Subcutaneous abdominal adipose tissue (tissue), 5 donors: Measurements from ENCODE around the gene TMEM176B.
A peak's percentile ranks its signal among the peaks of the same experiment; 100 is the strongest.

Source experiments
- H3K27ac ChIP-seq: one replicate; pipeline ENCODE4 v1.7.0; 2013; ENCODE audit warnings: low read depth, mild to moderate bottlenecking, inconsistent platforms, low read length, moderate library complexity
- H3K27me3 ChIP-seq, 5 donors: one replicate each; pipeline ENCODE4 v1.7.0; 2013; ENCODE audit warnings: low read length in 5 of 5, inconsistent platforms in 1 of 5; ENCODE audit not compliant: control insufficient read depth in 5 of 5, insufficient read depth in 4 of 5
- H3K36me3 ChIP-seq, 5 donors: one replicate each; pipeline ENCODE4 v1.7.0; 2013; ENCODE audit warnings: low read length in 5 of 5; ENCODE audit not compliant: control insufficient read depth in 5 of 5, insufficient read depth in 5 of 5
- H3K4me1 ChIP-seq, 5 donors: one replicate each; pipeline ENCODE4 v1.7.0; 2013; ENCODE audit warnings: low read length in 5 of 5, mild to moderate bottlenecking in 3 of 5, moderate library complexity in 1 of 5; ENCODE audit not compliant: control insufficient read depth in 5 of 5, insufficient read depth in 5 of 5
- H3K4me3 ChIP-seq, 5 donors: one replicate each; pipeline ENCODE4 v1.7.0; 2013; ENCODE audit warnings: low read length in 5 of 5, low read depth in 1 of 5
- H3K9ac ChIP-seq, 5 donors: one replicate each; pipeline ENCODE4 v1.7.0; 2013; ENCODE audit warnings: low read length in 5 of 5, mild to moderate bottlenecking in 4 of 5, moderate library complexity in 3 of 5
- H3K9me3 ChIP-seq, 5 donors: one replicate each; pipeline ENCODE4 v1.7.0; 2013; ENCODE audit warnings: low read length in 5 of 5; ENCODE audit not compliant: control insufficient read depth in 5 of 5
- donor health status: healthy.
- donor health status: healthy.
- donor health status: healthy.
- donor health status: healthy.
- donor health status: healthy.

The TMEM176B gene

GRCh38 chr7:150805864-150806263, 5.7 kb upstream of the TMEM176B start:
- Histone ChIP-seq H3K4me3 (no peak overlapping the region), H3K9me3 (peaks cover 2 to 19% (median 16%) of the 10 kb centered on the region in 5 donors), H3K27me3 (peaks cover 0 to 20% (median 12%) of the 10 kb centered on the region in 5 donors), H3K4me1 (peaks cover 0 to 19% (median 9%) of the 10 kb centered on the region in 5 donors), H3K36me3 (peaks cover 0 to 31% (median 12%) of the 10 kb centered on the region in 5 donors), H3K27ac (no peak overlapping the region), H3K9ac (no peak overlapping the region)

GRCh38 chr7:150804802-150805201, 4.6 kb upstream of the TMEM176B start:
- Histone ChIP-seq H3K4me3 (no peak overlapping the region), H3K27me3 (peaks cover 7 to 28% (median 16%) of the 10 kb centered on the region in 5 donors), H3K36me3 (peaks cover 0 to 31% (median 12%) of the 10 kb centered on the region in 5 donors), H3K27ac (no peak overlapping the region), H3K9ac (no peak overlapping the region), H3K9me3 (peaks cover 2 to 19% (median 16%) of the 10 kb centered on the region in 5 donors), H3K4me1 (peaks cover 0 to 29% (median 18%) of the 10 kb centered on the region in 5 donors)

- no peak overlapping the region for H3K9ac ChIP-seq
- no peak overlapping the region for H3K27ac ChIP-seq
- peaks cover 0 to 31% (median 12%) of the 10 kb centered on the region in 5 donors for H3K36me3 ChIP-seq
- H3K9me3 ChIP-seq: peaks cover 2 to 19% (median 16%) of the 10 kb centered on the region in 5 donors
- H3K4me1 ChIP-seq: peaks cover 0 to 34% (median 20%) of the 10 kb centered on the region in 5 donors
- no peak overlapping the region for H3K4me3 ChIP-seq
- peaks cover 7 to 32% (median 22%) of the 10 kb centered on the region in 5 donors for H3K27me3 ChIP-seq
Measured at GRCh38 chr7:150803161-150803860, 3.1 kb upstream of the TMEM176B start.

GRCh38 chr7:150801946-150802771, 2.0 kb upstream of the TMEM176B start:
- Histone ChIP-seq H3K27me3 (peaks cover 7 to 32% (median 22%) of the 10 kb centered on the region in 5 donors), H3K9ac (no peak overlapping the region), H3K27ac (no peak overlapping the region), H3K4me1 (peaks cover 0 to 34% (median 20%) of the 10 kb centered on the region in 5 donors), H3K36me3 (peaks cover 0 to 31% (median 12%) of the 10 kb centered on the region in 5 donors), H3K9me3 (peaks cover 2 to 17% (median 16%) of the 10 kb centered on the region in 5 donors), H3K4me3 (peak overlapping the region in 3 of 5 donors; percentile 61 to 76 (median 62))

GRCh38 chr7:150801242-150801945, 1.2 kb upstream of the TMEM176B start:
- peaks cover 0 to 34% (median 20%) of the 10 kb centered on the region in 5 donors for H3K4me1 ChIP-seq
- H3K27ac ChIP-seq: no peak overlapping the region
- H3K9me3 ChIP-seq: peaks cover 0 to 13% (median 10%) of the 10 kb centered on the region in 5 donors
- H3K9ac ChIP-seq: peak overlapping the region in 3 of 5 donors; percentile 34 to 71 (median 41)
- peaks cover 7 to 32% (median 22%) of the 10 kb centered on the region in 5 donors for H3K27me3 ChIP-seq
- H3K36me3 ChIP-seq: peaks cover 0 to 32% (median 12%) of the 10 kb centered on the region in 5 donors
- peak overlapping the region in 4 of 5 donors; percentile 61 to 76 (median 64) for H3K4me3 ChIP-seq

GRCh38 chr7:150800581-150801241, 547 bp upstream of the TMEM176B start, which contains the start of gene TMEM176A:
Gene TMEM176A, plus strand, starts transcription at chr7:150800769. Its CDS starts 782 bp downstream, at chr7:150801551.
- Histone ChIP-seq H3K9ac (peak within 1 kb of the TSS in 3 of 5 donors; percentile 66 to 71 (median 69)), H3K4me3 (peak within 1 kb of the TSS; percentile 52 to 76 (median 73)), H3K9me3 (peaks cover 0 to 6% (median 4%) of the 10 kb centered on the region in 5 donors), H3K27ac (no peak within 1 kb of the TSS), H3K27me3 (peaks cover 7 to 34% (median 22%) of the 10 kb centered on the region in 5 donors), H3K4me1 (peaks cover 0 to 37% (median 20%) of the 10 kb centered on the region in 5 donors), H3K36me3 (peaks cover 0 to 35% (median 10%) of the 10 kb centered on the region in 5 donors)

- Histone ChIP-seq H3K27ac (no peak overlapping the region), H3K4me1 (peaks cover 0 to 40% (median 20%) of the 10 kb centered on the region in 5 donors), H3K9ac (peak overlapping the region in 1 of 5 donors; percentile 66)
Measured at GRCh38 chr7:150799156-150799555, 1.0 kb downstream of the TMEM176B start.

GRCh38 chr7:150797661-150798060, 2.5 kb downstream of the TMEM176B start:
- Histone ChIP-seq H3K9ac (no peak overlapping the region), H3K27ac (no peak overlapping the region), H3K27me3 (peaks cover 10 to 31% (median 22%) of the 10 kb centered on the region in 5 donors)

More at GRCh38 chr7:150799156-150799555, 1.0 kb downstream of the TMEM176B start:
- Histone ChIP-seq H3K36me3 (peaks cover 0 to 42% (median 8%) of the 10 kb centered on the region in 5 donors), H3K4me3 (peak overlapping the region; percentile 19 to 76 (median 62)), H3K9me3 (no peaks in the 10 kb centered on the region), H3K27me3 (peaks cover 7 to 34% (median 22%) of the 10 kb centered on the region in 5 donors)

More at GRCh38 chr7:150797661-150798060, 2.5 kb downstream of the TMEM176B start:
- H3K4me1 ChIP-seq: peaks cover 0 to 39% (median 19%) of the 10 kb centered on the region in 5 donors
- peaks cover 0 to 41% (median 6%) of the 10 kb centered on the region in 5 donors for H3K36me3 ChIP-seq
- H3K9me3 ChIP-seq: no peaks in the 10 kb centered on the region
- no peak overlapping the region for H3K4me3 ChIP-seq
